Measurements from ENCODE around the gene TMEM63B. TPM values are rescaled to one million over a fixed set of nuclear protein-coding genes. Genes with fewer than 3 reads are reported as not detected.
A peak's percentile ranks its signal among the peaks of the same experiment; 100 is the strongest.

The TMEM63B gene
- total RNA-seq, 2 donors from 2014 or later: 50.9 to 113 TPM

- no peak for DNase-seq (ENCODE audit: low spot score)
- H3K27ac ChIP-seq: no peak overlapping the region
- H3K27me3 ChIP-seq (replicated peaks; ENCODE audit: insufficient read depth): no peaks in the 10 kb centered on the region
- WGBS: 71% methylated on average over 6 of the region's 6 CpGs
- peaks cover 3% of the 10 kb centered on the region for H3K4me1 ChIP-seq (replicated peaks)
- TF ChIP-seq CTCF (IDR thresholded peaks at IDR 0.05): no peak
- TF ChIP-seq POLR2A (IDR thresholded peaks at IDR 0.05): no peak
- no peak for TF ChIP-seq POLR2AphosphoS5 (IDR thresholded peaks at IDR 0.05)
- H3K4me3 ChIP-seq: no peak overlapping the region
- H3K36me3 ChIP-seq: peaks cover 0 to 10% of the 10 kb centered on the region in 2 donors
- intact Hi-C loops (cut with DNase I): no loop called here
- H3K9me3 ChIP-seq: no peaks in the 10 kb centered on the region
Observed at GRCh38 chr6:44117397-44118128, 9.8 kb upstream of the TMEM63B start.

- H3K27ac ChIP-seq: no peak overlapping the region
- no peaks in the 10 kb centered on the region for H3K36me3 ChIP-seq
- no peaks in the 10 kb centered on the region for H3K9me3 ChIP-seq
- TF ChIP-seq POLR2A (IDR thresholded peaks at IDR 0.05): no peak
- no peak for TF ChIP-seq CTCF (IDR thresholded peaks at IDR 0.05)
- no peak for TF ChIP-seq POLR2AphosphoS5 (IDR thresholded peaks at IDR 0.05)
- peaks cover 12% of the 10 kb centered on the region for H3K4me1 ChIP-seq (replicated peaks)
- intact Hi-C loops (cut with DNase I): no loop called here
- H3K4me3 ChIP-seq: no peak overlapping the region
- DNase-seq (ENCODE audit: low spot score): no peak
- 33% methylated on average over 5 of the region's 5 CpGs for WGBS
- H3K27me3 ChIP-seq (replicated peaks; ENCODE audit: insufficient read depth): no peaks in the 10 kb centered on the region
Observed at GRCh38 chr6:44119704-44120262, 7.6 kb upstream of the TMEM63B start.

GRCh38 chr6:44120692-44121443 lies 6.5 kb upstream of the TMEM63B start:
- TF ChIP-seq CTCF (IDR thresholded peaks at IDR 0.05): no peak
- TF ChIP-seq POLR2A (IDR thresholded peaks at IDR 0.05): no peak
- TF ChIP-seq POLR2AphosphoS5 (IDR thresholded peaks at IDR 0.05): no peak
- Histone ChIP-seq H3K4me1 (replicated peaks) (peaks cover 15% of the 10 kb centered on the region), H3K27me3 (replicated peaks; ENCODE audit: insufficient read depth) (no peaks in the 10 kb centered on the region), H3K27ac (no peak overlapping the region), H3K9me3 (no peaks in the 10 kb centered on the region), H3K4me3 (no peak overlapping the region), H3K36me3 (no peaks in the 10 kb centered on the region)
- intact Hi-C loops (cut with DNase I): no loop called here
- WGBS: 82% methylated on average over 4 of the region's 4 CpGs
- no peak for DNase-seq (ENCODE audit: low spot score)

GRCh38 chr6:44122801-44123200 lies 4.6 kb upstream of the TMEM63B start:
- peaks cover 20% of the 10 kb centered on the region for H3K4me1 ChIP-seq (replicated peaks)

More at GRCh38 chr6:44122801-44123200, 4.6 kb upstream of the TMEM63B start:
- WGBS: 3% methylated on average over 1 of the region's 1 CpG
- H3K9me3 ChIP-seq: no peaks in the 10 kb centered on the region
- H3K4me3 ChIP-seq: no peak overlapping the region
- no peak for DNase-seq (ENCODE audit: low spot score)
- TF ChIP-seq CTCF (IDR thresholded peaks at IDR 0.05) (no peak), POLR2AphosphoS5 (IDR thresholded peaks at IDR 0.05) (peak; percentile 35), POLR2A (IDR thresholded peaks at IDR 0.05) (no peak)
- intact Hi-C loops (cut with DNase I): no loop called here
- no peaks in the 10 kb centered on the region for H3K27me3 ChIP-seq (replicated peaks; ENCODE audit: insufficient read depth)
- no peaks in the 10 kb centered on the region for H3K36me3 ChIP-seq
- H3K27ac ChIP-seq: peak overlapping the region; percentile 20 to 37

Data from prostate gland (tissue), 2 donors.